HAP-1 (cell line): Measurements from ENCODE around the gene OR10V1.

ENCODE experiments used
- DNase-seq, 2 experiments: peaks; one replicate each; pipeline ENCODE4 v3.0.0-alpha.2; 2016 to 2020; ENCODE audit warnings: low spot score in 2 of 2
- H3K27me3 ChIP-seq: fragments of 250-450 bp; sonication (Bioruptor Pico); 2 replicates; pipeline ENCODE4 v1.5.1; 2020; ENCODE audit warnings: low read depth, mild to moderate bottlenecking, moderate library complexity
- H3K36me3 ChIP-seq: fragments of 250-450 bp; sonication (Bioruptor Pico); replicated peaks from 2 replicates; pipeline ENCODE4 v1.5.1; 2020; ENCODE audit warnings: mild to moderate bottlenecking
- H3K4me1 ChIP-seq: fragments of 250-450 bp; sonication (Bioruptor Pico); 2 replicates; pipeline ENCODE4 v1.5.1; 2020; ENCODE audit warnings: mild to moderate bottlenecking
- H3K4me3 ChIP-seq: fragments of 250-450 bp; sonication (Bioruptor Pico); 2 replicates; pipeline ENCODE4 v1.5.1; 2020; ENCODE audit warnings: mild to moderate bottlenecking, moderate library complexity
- H3K9me3 ChIP-seq: fragments of 250-450 bp; sonication (Bioruptor Pico); 2 replicates; pipeline ENCODE4 v1.5.1; 2020; ENCODE audit warnings: mild to moderate bottlenecking, moderate library complexity
- in situ Hi-C: fragments of 300-500 bp; cut with MboI; formaldehyde crosslinking; loops from 3 replicates; pipeline ENCODE4 v1.14.3; 2020; ENCODE audit warnings: low sequenced_read_pairs, inconsistent platforms, mixed read lengths

The OR10V1 gene

GRCh38 chr11:59713745-59714144, at the start of gene OR10V1:
OR10V1 (minus strand) TSS chr11:59713845; CDS start chr11:59713845, 0 bp downstream.
- peaks cover 10% of the 10 kb centered on the region for H3K27me3 ChIP-seq
- H3K4me3 ChIP-seq = no peak within 1 kb of the TSS
- no peaks in the 10 kb centered on the region for H3K9me3 ChIP-seq
- in situ Hi-C loops = no loop called here
- DNase-seq = no peak
- H3K36me3 ChIP-seq = no peaks in the 10 kb centered on the region
- H3K4me1 ChIP-seq = no peaks in the 10 kb centered on the region

DNA sequence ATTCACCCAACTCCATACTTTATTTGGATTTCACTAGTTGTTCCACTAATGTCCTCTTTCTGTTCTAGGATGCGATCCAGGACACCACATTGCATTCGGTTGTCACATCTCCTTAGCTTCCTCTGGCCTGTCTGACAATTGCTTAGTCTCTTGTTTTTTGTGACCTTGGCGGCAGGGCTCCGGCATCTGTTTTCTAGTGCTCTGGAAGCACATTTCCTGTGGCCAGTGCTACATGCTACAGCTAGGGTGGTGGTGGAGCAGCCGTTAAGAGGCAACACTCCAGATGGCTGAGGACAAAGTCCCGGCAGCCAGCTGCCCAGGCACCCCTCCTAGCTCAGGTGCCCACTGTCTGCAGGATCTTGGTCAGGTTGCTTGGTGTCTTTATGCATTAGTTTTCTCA, 48.3 kb upstream of the OR10V1 start:
- in situ Hi-C loops = loop anchor here (25.0 kb wide), 1 partner anchor 200 kb away; no protein-coding TSS in a partner anchor
- H3K4me1 ChIP-seq = no peaks in the 10 kb centered on the region
- no peak for DNase-seq
- H3K9me3 ChIP-seq = no peaks in the 10 kb centered on the region
- H3K4me3 ChIP-seq = no peak overlapping the region
- no peaks in the 10 kb centered on the region for H3K27me3 ChIP-seq
- no peaks in the 10 kb centered on the region; the same call in 1 of the 2 replicates for H3K36me3 ChIP-seq

GRCh38 chr11:59760771-59761170, 47.1 kb upstream of the OR10V1 start:
- H3K27me3 ChIP-seq = no peaks in the 10 kb centered on the region
- H3K36me3 ChIP-seq = no peaks in the 10 kb centered on the region; the same call in 1 of the 2 replicates
- H3K4me1 ChIP-seq = peaks cover 8% of the 10 kb centered on the region
- H3K9me3 ChIP-seq = no peaks in the 10 kb centered on the region
- no peak overlapping the region for H3K4me3 ChIP-seq
- no peak for DNase-seq
- in situ Hi-C loops = loop anchor here (25.0 kb wide), 1 partner anchor 198 kb away; no protein-coding TSS in a partner anchor

- peak in 1 of 2 experiments; percentile 14 for DNase-seq
- in situ Hi-C loops = loop anchor here (10.0 to 25.0 kb wide), 3 partner anchors 45 to 198 kb away; no protein-coding TSS in a partner anchor
- H3K9me3 ChIP-seq = no peaks in the 10 kb centered on the region
- no peaks in the 10 kb centered on the region; the same call in 1 of the 2 replicates for H3K36me3 ChIP-seq
- peaks cover 8% of the 10 kb centered on the region for H3K4me1 ChIP-seq
- H3K27me3 ChIP-seq = no peaks in the 10 kb centered on the region
- H3K4me3 ChIP-seq = no peak overlapping the region
Observed at GRCh38 chr11:59759900-59760299, 46.3 kb upstream of the OR10V1 start.

GRCh38 chr11:59758401-59759037, 44.9 kb upstream of the OR10V1 start:
- no peak for DNase-seq
- H3K9me3 ChIP-seq = no peaks in the 10 kb centered on the region
- peaks cover 8% of the 10 kb centered on the region for H3K4me1 ChIP-seq
- in situ Hi-C loops = loop anchor here (10.0 to 25.0 kb wide), 3 partner anchors 46 to 196 kb away; no protein-coding TSS in a partner anchor
- no peak overlapping the region for H3K4me3 ChIP-seq
- H3K36me3 ChIP-seq = no peaks in the 10 kb centered on the region; the same call in 1 of the 2 replicates
- H3K27me3 ChIP-seq = no peaks in the 10 kb centered on the region

DNA sequence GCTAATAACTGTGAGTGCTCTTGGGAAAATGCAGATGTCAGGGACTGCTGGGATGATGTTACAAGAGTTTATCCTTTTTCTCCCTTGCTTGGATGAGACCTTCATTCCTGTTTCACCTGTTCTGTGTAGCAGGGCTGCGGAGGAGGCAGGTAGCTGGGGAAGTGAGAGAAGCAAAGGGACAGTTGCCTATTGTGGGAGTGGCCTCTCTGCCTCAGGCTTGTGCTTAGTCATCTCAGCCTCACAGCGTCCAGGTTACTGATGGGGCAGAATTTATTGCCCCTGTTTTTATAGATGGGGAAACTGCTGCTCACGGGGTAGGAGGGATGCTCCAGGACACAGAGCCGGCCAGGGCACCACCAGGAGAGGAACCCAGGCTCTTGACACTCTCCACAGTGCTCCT, 43.2 kb upstream of the OR10V1 start:
- Histone ChIP-seq H3K4me1 (peaks cover 8% of the 10 kb centered on the region), H3K27me3 (no peaks in the 10 kb centered on the region), H3K4me3 (peak overlapping the region; percentile 70), H3K36me3 (no peaks in the 10 kb centered on the region; the same call in 1 of the 2 replicates), H3K9me3 (no peaks in the 10 kb centered on the region)
- in situ Hi-C loops = loop anchor here (10.0 to 25.0 kb wide), 3 partner anchors 48 to 195 kb away; no protein-coding TSS in a partner anchor
- peak in 1 of 2 experiments; percentile 8 for DNase-seq

GRCh38 chr11:59756558-59756840, 42.9 kb upstream of the OR10V1 start:
- in situ Hi-C loops = loop anchor here (10.0 to 25.0 kb wide), 3 partner anchors 48 to 194 kb away; no protein-coding TSS in a partner anchor
- peak overlapping the region; percentile 70 for H3K4me3 ChIP-seq

GRCh38 chr11:59755701-59756557, 42.3 kb upstream of the OR10V1 start:
- H3K9me3 ChIP-seq = no peaks in the 10 kb centered on the region
- H3K4me1 ChIP-seq = peaks cover 8% of the 10 kb centered on the region
- in situ Hi-C loops = loop anchor here (10.0 to 25.0 kb wide), 3 partner anchors 49 to 194 kb away; no protein-coding TSS in a partner anchor
- DNase-seq = peak in 1 of 2 experiments; percentile 64
- no peaks in the 10 kb centered on the region for H3K27me3 ChIP-seq
- H3K36me3 ChIP-seq = no peaks in the 10 kb centered on the region; the same call in 1 of the 2 replicates
- H3K4me3 ChIP-seq = peak overlapping the region; percentile 70

More at GRCh38 chr11:59756558-59756840, 42.9 kb upstream of the OR10V1 start:
- DNase-seq = no peak
- Histone ChIP-seq H3K36me3 (no peaks in the 10 kb centered on the region; the same call in 1 of the 2 replicates), H3K9me3 (no peaks in the 10 kb centered on the region), H3K27me3 (no peaks in the 10 kb centered on the region), H3K4me1 (peaks cover 8% of the 10 kb centered on the region)

DNA sequence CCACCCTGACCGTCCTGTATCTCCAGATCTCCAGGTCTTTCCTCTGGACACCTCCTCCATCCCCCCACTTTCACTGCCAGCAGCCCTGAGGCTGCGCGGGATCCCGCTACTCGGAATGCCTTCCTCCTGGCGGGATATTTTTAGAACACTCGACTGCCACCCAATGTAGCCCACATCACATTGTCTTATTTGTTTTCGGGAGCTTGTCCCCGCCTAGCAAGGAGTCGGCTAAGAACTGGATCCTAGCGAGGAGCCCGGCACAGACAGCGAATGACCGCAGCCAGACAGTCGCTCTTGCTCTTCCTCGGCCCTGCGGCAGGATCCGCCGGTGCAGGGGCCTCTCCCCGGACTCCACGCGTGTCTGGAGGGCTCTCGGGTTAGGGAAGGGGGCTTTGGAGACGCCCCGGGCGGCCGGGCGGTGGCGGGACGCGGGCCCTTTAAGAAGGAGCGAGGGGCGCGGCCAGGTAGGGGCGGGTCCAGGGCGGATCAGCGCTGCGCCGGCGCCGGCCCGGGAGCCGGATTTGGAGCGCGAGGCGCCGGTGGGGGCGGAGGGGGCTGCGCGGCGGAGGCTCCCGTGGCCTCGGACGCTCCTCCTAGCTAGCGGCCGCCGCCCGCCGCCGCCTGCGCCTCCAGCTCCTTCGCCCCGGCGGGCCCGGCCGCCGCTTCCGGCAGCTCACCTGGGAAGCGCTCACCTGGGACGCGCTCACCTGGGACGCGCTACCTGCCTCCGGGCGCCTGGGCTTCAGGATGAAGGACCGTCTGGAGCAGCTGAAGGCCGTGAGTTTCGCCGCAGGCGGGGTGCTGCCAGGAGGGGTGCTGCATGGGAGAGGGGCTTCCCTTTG, 41.4 kb upstream of the OR10V1 start, which contains the start of gene STX3:
Gene STX3, plus strand, starts transcription at position 518 of the 842 bp plus-strand sequence. Its CDS starts 230 bp downstream, at position 748.
- Histone ChIP-seq H3K27me3 (no peaks in the 10 kb centered on the region), H3K9me3 (no peaks in the 10 kb centered on the region), H3K4me1 (peaks cover 8% of the 10 kb centered on the region), H3K36me3 (no peaks in the 10 kb centered on the region; the same call in 1 of the 2 replicates), H3K4me3 (peak within 1 kb of the TSS; percentile 70)
- in situ Hi-C loops = loop anchor here (10.0 to 25.0 kb wide), 3 partner anchors 50 to 193 kb away; no protein-coding TSS in a partner anchor
- DNase-seq = peak; percentile 65 to 87

- H3K4me1 ChIP-seq = peaks cover 8% of the 10 kb centered on the region
- no peaks in the 10 kb centered on the region for H3K9me3 ChIP-seq
- peak in 1 of 2 experiments; percentile 39 for DNase-seq
- in situ Hi-C loops = loop anchor here (10.0 to 25.0 kb wide), 3 partner anchors 50 to 192 kb away; no protein-coding TSS in a partner anchor
- H3K4me3 ChIP-seq = peak overlapping the region; percentile 70
- H3K36me3 ChIP-seq = no peaks in the 10 kb centered on the region; the same call in 1 of the 2 replicates
- H3K27me3 ChIP-seq = no peaks in the 10 kb centered on the region
Observed at GRCh38 chr11:59754494-59754858, 40.8 kb upstream of the OR10V1 start.

- H3K4me1 ChIP-seq = peaks cover 8% of the 10 kb centered on the region
- H3K36me3 ChIP-seq = no peaks in the 10 kb centered on the region; the same call in 1 of the 2 replicates
- DNase-seq = peak; percentile 54 to 92
- peak overlapping the region; percentile 70 for H3K4me3 ChIP-seq
- in situ Hi-C loops = loop anchor here (10.0 to 25.0 kb wide), 3 partner anchors 51 to 192 kb away; no protein-coding TSS in a partner anchor
- H3K27me3 ChIP-seq = no peaks in the 10 kb centered on the region
- H3K9me3 ChIP-seq = no peaks in the 10 kb centered on the region
Observed at GRCh38 chr11:59753650-59754493, 40.2 kb upstream of the OR10V1 start.

DNA sequence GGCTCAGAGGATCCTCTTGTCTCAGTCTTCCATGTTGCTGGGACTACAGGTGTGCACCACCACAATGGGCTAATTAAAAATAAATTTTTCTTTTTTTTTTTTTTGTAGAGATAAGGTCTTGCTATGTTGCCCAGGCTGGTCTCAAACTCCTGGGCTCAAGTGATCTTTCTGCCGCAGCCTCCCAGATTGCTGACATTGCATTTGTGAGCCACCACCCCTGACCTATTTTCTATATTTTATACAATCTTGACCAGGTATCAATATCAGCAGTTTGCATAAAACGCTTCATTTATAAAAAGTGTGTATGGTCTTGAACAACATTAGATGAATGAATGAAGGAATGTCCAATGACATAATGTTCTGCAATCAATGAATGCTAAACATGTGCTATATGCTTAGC, 32.5 kb upstream of the OR10V1 start:
- in situ Hi-C loops = no loop called here
- no peaks in the 10 kb centered on the region for H3K27me3 ChIP-seq
- no peak for DNase-seq
- H3K9me3 ChIP-seq = no peaks in the 10 kb centered on the region
- no peak overlapping the region for H3K4me3 ChIP-seq
- H3K4me1 ChIP-seq = no peaks in the 10 kb centered on the region
- H3K36me3 ChIP-seq = no peaks in the 10 kb centered on the region
